NCI-H774 (cell line): Measurements from ENCODE around the gene NINJ2.
A peak's percentile ranks its signal among the peaks of the same experiment; 100 is the strongest.

Source experiments
- DNase-seq: peaks from one replicate; lab custom pipeline; 2025; lab: John Stamatoyannopoulos, UW

The NINJ2 gene

GRCh38 chr12:569803-570434 lies 93.3 kb downstream of the NINJ2 start:
- peak; percentile 70 for DNase-seq

- DNase-seq, result no peak
These were observed 94.1 kb downstream of the NINJ2 start for GRCh38 chr12:569091-569676.

GRCh38 chr12:568486-568885 lies 94.8 kb downstream of the NINJ2 start:
- DNase-seq, result no peak

- no peak for DNase-seq
These were observed 97.6 kb downstream of the NINJ2 start for GRCh38 chr12:565589-566105.

GRCh38 chr12:565161-565560 lies 98.1 kb downstream of the NINJ2 start:
- no peak for DNase-seq

- no peak for DNase-seq
These were observed 99.4 kb downstream of the NINJ2 start for GRCh38 chr12:563787-564298.

- no peak for DNase-seq
These were observed 99.9 kb downstream of the NINJ2 start for GRCh38 chr12:563250-563781.

- DNase-seq, result no peak
These were observed 100.6 kb downstream of the NINJ2 start for GRCh38 chr12:562634-563033.

GRCh38 chr12:561908-562593 lies 101.2 kb downstream of the NINJ2 start:
- no peak for DNase-seq

- DNase-seq, result no peak
These were observed 101.9 kb downstream of the NINJ2 start for GRCh38 chr12:561391-561705.

- DNase-seq, result no peak
These were observed 102.4 kb downstream of the NINJ2 start for GRCh38 chr12:560691-561390.

GRCh38 chr12:559906-560455 lies 103.3 kb downstream of the NINJ2 start:
- no peak for DNase-seq

- DNase-seq, result no peak
These were observed 103.9 kb downstream of the NINJ2 start for GRCh38 chr12:559208-559905.

GRCh38 chr12:558580-558979 lies 104.7 kb downstream of the NINJ2 start:
- DNase-seq, result no peak

- no peak for DNase-seq
These were observed 106.7 kb downstream of the NINJ2 start for GRCh38 chr12:556498-556897.

GRCh38 chr12:554001-554285 lies 109.3 kb downstream of the NINJ2 start:
- no peak for DNase-seq

GRCh38 chr12:553216-554000 lies 109.8 kb downstream of the NINJ2 start:
- no peak for DNase-seq

- DNase-seq, result no peak
These were observed 110.8 kb downstream of the NINJ2 start for GRCh38 chr12:552466-552865.

GRCh38 chr12:550473-551260 lies 112.6 kb downstream of the NINJ2 start:
- no peak for DNase-seq

- no peak for DNase-seq
These were observed 113.7 kb downstream of the NINJ2 start for GRCh38 chr12:549476-550082.
